ENCODE measurements around the gene AP4S1. TPM values are rescaled to one million over a fixed set of nuclear protein-coding genes. Genes with fewer than 3 reads are reported as not detected.
"Not testable (repeated sequence)": the region's sequence is repeated elsewhere in the genome, so short reads cannot be mapped to it uniquely, and the experiment has no call there.

AP4S1 gene
- total RNA-seq, 4 donors from 2014 or later = 4.2 to 10.7 (median 6.0) TPM

DNA sequence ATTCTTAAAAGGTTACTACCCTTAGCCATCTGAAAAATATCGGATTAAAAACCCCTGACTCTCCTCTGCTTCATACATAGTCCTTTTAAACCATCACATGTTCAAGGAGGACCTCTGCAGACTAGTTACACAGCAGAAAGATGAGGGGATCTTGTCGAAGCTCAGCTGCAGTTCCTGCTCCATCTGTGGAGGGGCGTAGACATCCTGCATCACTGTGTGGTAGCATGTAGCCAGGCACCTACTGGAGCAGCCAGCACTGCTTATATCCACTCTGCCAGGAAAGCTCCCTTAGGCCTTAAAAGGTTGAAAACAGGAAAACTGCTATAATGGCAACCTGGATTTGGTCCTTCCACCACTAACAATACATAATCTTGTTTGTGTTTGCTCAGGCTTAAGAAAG is 58.3 kb downstream of the AP4S1 start:
- no peak for TF ChIP-seq POLR2A (IDR thresholded peaks at IDR 0.05)
- TF ChIP-seq, protein P1, sequence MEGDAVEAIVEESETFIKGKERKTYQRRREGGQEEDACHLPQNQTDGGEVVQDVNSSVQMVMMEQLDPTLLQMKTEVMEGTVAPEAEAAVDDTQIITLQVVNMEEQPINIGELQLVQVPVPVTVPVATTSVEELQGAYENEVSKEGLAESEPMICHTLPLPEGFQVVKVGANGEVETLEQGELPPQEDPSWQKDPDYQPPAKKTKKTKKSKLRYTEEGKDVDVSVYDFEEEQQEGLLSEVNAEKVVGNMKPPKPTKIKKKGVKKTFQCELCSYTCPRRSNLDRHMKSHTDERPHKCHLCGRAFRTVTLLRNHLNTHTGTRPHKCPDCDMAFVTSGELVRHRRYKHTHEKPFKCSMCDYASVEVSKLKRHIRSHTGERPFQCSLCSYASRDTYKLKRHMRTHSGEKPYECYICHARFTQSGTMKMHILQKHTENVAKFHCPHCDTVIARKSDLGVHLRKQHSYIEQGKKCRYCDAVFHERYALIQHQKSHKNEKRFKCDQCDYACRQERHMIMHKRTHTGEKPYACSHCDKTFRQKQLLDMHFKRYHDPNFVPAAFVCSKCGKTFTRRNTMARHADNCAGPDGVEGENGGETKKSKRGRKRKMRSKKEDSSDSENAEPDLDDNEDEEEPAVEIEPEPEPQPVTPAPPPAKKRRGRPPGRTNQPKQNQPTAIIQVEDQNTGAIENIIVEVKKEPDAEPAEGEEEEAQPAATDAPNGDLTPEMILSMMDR (IDR thresholded peaks at IDR 0.05) = no peak
- H3K4me1 ChIP-seq = no peaks in the 10 kb centered on the region
- DNase-seq = no peak
- no peak overlapping the region for H3K4me3 ChIP-seq
- H3K9me3 ChIP-seq = no peaks in the 10 kb centered on the region
- no peaks in the 10 kb centered on the region for H3K27me3 ChIP-seq
- no peaks in the 10 kb centered on the region for H3K36me3 ChIP-seq
- no peak overlapping the region for H3K27ac ChIP-seq

DNA sequence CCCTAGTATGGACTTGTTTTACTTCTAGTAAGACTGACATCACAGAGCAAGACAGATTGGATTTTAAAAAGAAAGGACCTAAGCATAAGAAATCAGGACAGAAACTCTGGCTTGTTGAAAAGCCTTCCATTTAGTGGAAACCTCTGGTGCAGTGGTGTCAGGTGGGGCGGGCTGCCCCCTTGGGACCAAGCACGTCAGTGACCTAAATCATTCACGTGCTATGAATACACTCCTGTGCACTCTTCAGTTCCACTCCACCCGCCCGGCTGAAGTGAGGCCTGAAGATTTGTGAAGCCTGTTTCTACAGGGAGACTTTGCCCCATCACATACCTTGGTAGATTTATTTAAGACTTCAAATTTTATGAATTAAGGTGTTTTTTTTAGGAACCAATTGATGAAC is 58.9 kb downstream of the AP4S1 start:
- no peaks in the 10 kb centered on the region for H3K4me1 ChIP-seq
- DNase-seq = no peak
- no peaks in the 10 kb centered on the region for H3K36me3 ChIP-seq
- H3K27ac ChIP-seq = no peak overlapping the region
- TF ChIP-seq POLR2A (IDR thresholded peaks at IDR 0.05) = no peak
- TF ChIP-seq, protein P1 (IDR thresholded peaks at IDR 0.05) = no peak
- no peak overlapping the region for H3K4me3 ChIP-seq
- H3K9me3 ChIP-seq = no peaks in the 10 kb centered on the region
- no peaks in the 10 kb centered on the region for H3K27me3 ChIP-seq

DNA sequence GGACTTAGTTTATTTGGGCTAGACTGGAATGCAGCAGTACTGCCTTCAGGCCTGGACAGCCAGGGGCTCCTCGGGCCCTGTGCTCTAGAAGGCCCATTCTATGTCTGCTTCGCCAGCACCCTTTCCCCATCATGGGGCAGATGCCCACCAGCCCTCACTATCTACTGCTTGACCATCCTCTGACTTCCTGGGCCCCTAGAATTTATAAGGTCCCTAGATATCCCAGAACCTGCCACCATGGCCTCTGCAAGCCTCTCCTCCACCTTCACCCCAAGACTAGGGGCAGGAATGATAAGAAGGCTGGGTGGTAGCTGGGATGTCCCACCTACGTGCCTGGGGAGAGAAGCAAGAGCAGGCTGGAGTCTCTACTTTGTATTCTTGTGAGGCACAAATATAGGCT is 59.6 kb downstream of the AP4S1 start:
- DNase-seq = no peak
- H3K4me1 ChIP-seq = no peaks in the 10 kb centered on the region
- H3K27ac ChIP-seq = no peak overlapping the region
- H3K27me3 ChIP-seq = no peaks in the 10 kb centered on the region
- no peak overlapping the region for H3K4me3 ChIP-seq
- H3K36me3 ChIP-seq = no peaks in the 10 kb centered on the region
- H3K9me3 ChIP-seq = no peaks in the 10 kb centered on the region
- TF ChIP-seq, protein P1 (IDR thresholded peaks at IDR 0.05) = no peak
- no peak for TF ChIP-seq POLR2A (IDR thresholded peaks at IDR 0.05)

DNA sequence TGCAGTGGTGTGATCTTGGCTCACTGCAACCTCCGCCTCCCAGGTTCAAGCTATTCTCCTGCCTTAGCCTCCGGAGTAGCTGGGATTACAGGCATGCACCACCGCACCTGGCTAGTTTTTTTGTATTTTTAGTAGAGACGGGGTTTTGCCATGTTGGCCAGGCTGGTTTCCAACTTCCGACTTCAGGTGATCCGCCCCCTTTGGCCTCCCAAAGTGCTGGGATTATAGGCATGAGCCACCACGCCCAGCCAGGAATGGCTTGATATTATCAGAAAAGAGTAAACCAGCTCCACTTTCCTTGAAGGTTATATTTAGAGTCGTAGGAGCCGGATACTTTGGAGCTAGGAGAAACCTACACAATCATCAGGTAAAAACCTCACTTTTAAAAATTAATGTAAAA is 61.0 kb downstream of the AP4S1 start:
- not testable (repeated sequence) for H3K27me3 ChIP-seq, H3K36me3 ChIP-seq, H3K4me3 ChIP-seq, DNase-seq, H3K9me3 ChIP-seq, H3K27ac ChIP-seq
- peaks cover 0 to 11% (median 0%) of the 10 kb centered on the region in 4 donors for H3K4me1 ChIP-seq

DNA sequence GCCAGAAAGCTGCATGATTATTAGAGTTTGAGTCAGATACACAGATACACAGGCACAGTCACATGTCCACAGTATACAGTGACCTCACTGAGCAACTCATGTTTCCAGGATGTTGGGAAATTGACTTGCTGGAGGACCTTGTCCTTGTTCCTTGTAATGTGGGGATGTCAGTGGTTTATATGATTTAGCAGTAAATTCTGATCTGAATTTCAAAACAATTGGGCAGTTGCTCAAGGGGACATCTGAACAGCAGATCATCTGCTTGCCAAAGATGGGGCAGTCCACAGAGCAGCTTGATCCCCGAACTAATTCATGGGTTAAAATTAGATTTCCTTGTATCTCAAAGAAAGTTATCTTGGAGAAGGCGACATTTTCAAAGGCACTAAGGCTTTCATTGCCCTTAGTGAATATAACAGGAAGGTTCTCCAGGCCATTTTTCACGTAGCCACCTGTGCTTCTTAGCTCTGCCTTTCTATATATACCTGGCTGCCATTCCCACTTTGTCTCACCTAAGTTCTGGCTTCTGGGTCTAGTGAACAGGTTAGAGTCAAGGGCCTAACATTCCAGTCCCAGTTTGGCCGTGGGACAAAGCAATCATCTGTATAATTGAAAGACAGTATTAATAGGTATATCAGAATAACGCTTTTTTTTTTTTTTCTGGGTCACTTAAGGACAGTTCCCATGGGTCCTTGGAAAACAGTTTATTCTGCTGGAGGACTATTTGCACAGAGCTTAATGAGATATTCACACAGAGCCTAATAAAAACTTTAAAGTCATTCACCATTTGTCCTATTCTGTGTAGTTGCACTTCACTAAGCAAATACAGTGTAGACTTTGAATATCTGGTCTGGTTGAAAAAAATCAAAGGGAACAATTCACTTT is 65.7 kb downstream of the AP4S1 start:
- peak overlapping the region in 3 of 4 donors; percentile 50 to 78 (median 73) for H3K27ac ChIP-seq
- no peak overlapping the region for H3K4me3 ChIP-seq
- no peaks in the 10 kb centered on the region for H3K27me3 ChIP-seq
- H3K36me3 ChIP-seq = no peaks in the 10 kb centered on the region
- DNase-seq = peak in 1 of 3 donors; percentile 68
- TF ChIP-seq, protein P1 (IDR thresholded peaks at IDR 0.05) = no peak
- TF ChIP-seq POLR2A (IDR thresholded peaks at IDR 0.05) = no peak
- peaks cover 0 to 15% (median 0%) of the 10 kb centered on the region in 4 donors for H3K4me1 ChIP-seq
- no peaks in the 10 kb centered on the region for H3K9me3 ChIP-seq

DNA sequence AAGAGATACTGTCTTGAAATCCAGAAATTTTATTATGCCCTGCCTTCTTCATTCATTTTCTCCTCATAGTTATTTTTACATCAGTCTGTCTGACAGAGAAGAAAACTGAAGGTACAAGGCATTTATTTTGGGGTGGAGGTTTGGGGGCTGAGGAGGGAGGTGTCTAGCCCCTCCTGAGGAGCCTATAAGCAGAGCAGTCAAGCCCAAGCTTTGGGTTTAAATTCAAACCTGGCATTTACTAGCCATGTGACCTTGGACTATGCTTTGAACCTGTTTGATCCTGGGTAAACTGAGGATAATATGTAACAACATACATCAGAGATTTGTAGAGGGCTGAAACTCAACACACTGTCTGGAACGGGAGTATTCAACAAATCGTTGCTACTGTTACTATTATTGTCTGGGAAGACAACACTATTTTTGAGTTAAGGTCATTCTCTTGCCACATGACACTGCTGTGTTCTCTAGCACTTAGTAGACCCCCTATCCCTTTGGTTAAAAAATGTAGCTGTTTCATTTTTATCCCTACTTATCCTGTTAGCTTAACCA is 66.8 kb downstream of the AP4S1 start:
- H3K27ac ChIP-seq = peak overlapping the region in 1 of 4 donors; percentile 73
- H3K9me3 ChIP-seq = no peaks in the 10 kb centered on the region
- TF ChIP-seq POLR2A (IDR thresholded peaks at IDR 0.05) = no peak
- TF ChIP-seq, protein P1 (IDR thresholded peaks at IDR 0.05) = no peak
- no peak overlapping the region for H3K4me3 ChIP-seq
- H3K4me1 ChIP-seq = peaks cover 0 to 15% (median 0%) of the 10 kb centered on the region in 4 donors
- no peak for DNase-seq
- no peaks in the 10 kb centered on the region for H3K36me3 ChIP-seq
- H3K27me3 ChIP-seq = no peaks in the 10 kb centered on the region

DNA sequence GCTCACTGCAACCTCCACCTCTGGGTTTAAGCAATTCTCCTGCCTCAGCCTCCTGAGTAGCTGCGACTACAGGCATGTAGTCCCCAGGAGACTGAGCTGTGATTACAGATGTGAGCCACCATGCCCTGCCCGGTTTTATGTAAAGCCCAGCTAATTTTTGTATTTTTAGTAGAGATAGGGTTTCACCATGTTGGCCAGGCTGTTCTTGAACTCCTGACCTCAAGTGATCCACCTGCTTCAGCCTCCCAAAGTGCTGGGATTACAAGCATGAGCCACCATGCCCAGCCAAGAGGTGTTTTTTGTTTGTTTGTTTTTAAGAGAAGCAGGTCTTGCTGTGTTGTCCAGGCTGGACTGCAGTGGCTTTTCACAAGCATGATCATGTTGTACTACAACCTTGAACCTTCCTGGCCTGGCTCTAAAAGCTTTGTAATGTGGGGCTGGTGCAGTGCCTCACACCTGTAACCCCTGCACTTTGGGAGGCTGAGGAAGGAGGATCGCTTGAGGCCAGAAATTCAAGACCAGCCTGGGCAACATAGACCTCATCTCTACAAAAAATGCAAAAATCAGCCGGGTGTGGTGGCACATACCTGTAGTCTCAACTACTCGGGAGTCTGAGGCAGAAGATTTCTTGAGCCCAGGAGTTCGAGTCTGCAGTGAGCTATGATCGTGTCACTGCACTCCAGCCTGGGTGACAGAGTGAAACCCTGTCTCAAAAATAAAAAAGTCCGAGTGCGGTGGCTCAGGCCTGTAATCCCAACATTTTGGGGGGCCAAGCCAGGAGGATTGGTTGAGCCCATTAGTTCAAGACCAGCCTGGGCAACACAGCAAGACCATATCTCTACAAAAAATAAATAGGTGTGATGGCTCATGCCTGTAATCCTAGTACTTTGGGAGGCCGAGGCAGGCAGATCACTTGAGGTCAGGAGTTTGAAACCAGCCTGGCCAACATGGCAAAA is 68.7 kb downstream of the AP4S1 start:
- H3K9me3 ChIP-seq, H3K27me3 ChIP-seq, H3K4me3 ChIP-seq, DNase-seq, H3K27ac ChIP-seq: not testable (repeated sequence)
- Histone ChIP-seq H3K4me1 (peaks cover 0 to 15% (median 0%) of the 10 kb centered on the region in 4 donors), H3K36me3 (peaks cover 0 to 19% (median 0%) of the 10 kb centered on the region in 3 donors)

DNA sequence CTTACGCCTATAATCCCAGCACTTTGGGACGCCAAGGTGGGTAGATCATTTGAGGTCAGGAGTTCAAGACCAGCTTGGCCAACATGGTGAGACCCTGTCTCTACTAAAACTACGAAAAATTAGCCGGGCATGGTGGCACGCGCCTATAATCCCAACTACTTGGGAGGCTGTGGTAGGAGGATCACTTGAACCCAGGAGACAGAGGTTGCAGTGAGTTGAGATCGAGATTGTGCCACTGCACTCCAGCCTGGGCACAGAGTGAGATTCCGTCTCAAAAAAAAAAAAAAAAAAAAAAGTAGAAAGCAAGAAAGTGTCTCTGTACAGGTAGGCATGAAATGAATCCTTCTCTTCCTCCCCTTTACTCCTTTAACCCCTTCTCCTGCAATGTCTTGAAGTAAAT is 70.4 kb downstream of the AP4S1 start:
- H3K4me3 ChIP-seq, H3K27ac ChIP-seq, H3K27me3 ChIP-seq, H3K9me3 ChIP-seq, DNase-seq: not testable (repeated sequence)
- peaks cover 0 to 36% (median 0%) of the 10 kb centered on the region in 3 donors for H3K36me3 ChIP-seq
- H3K4me1 ChIP-seq = peaks cover 0 to 11% (median 0%) of the 10 kb centered on the region in 4 donors
